Endodermal cell (in vitro differentiated cells): ENCODE data around the gene MIPEP. TPM values are rescaled to one million over a fixed set of nuclear protein-coding genes. Genes with fewer than 3 reads are reported as not detected.

ENCODE experiments used
- DNase-seq: peaks from one replicate; pipeline ENCODE4 v3.0.0-alpha.2; 2017
- H3K27ac ChIP-seq: 2 replicates; pipeline ENCODE4 v1.5.1; 2013; ENCODE audit warnings: mild to moderate bottlenecking, low read depth, low read length, moderate library complexity
- H3K27me3 ChIP-seq: 2 replicates; pipeline ENCODE4 v1.6.1; 2013; ENCODE audit warnings: mild to moderate bottlenecking, low read length, moderate library complexity; ENCODE audit not compliant: insufficient read depth, control insufficient read depth, poor library complexity, severe bottlenecking
- H3K36me3 ChIP-seq: 2 replicates; pipeline ENCODE4 v1.7.0; 2013; ENCODE audit warnings: mild to moderate bottlenecking, low read length, moderate library complexity; ENCODE audit not compliant: control insufficient read depth, insufficient read depth
- H3K4me1 ChIP-seq: one replicate; pipeline ENCODE4 v1.7.0; 2013; ENCODE audit warnings: low read length; ENCODE audit not compliant: control insufficient read depth, insufficient read depth
- H3K4me3 ChIP-seq: 2 replicates; pipeline ENCODE4 v1.5.1; 2013; ENCODE audit warnings: mild to moderate bottlenecking, low read length, moderate library complexity
- H3K9ac ChIP-seq: 2 replicates; pipeline ENCODE4 v1.6.1; 2013; ENCODE audit warnings: mild to moderate bottlenecking, low read length, moderate library complexity; ENCODE audit not compliant: poor library complexity, severe bottlenecking; ENCODE audit errors: extremely low read depth
- H3K9me3 ChIP-seq: 2 replicates; pipeline ENCODE4 v1.6.1; 2013; ENCODE audit warnings: mild to moderate bottlenecking, low read length, moderate library complexity; ENCODE audit not compliant: control insufficient read depth
- H3K27ac Mint-ChIP-seq: 2 replicates; pipeline ENCODE4 v1.8.0; 2020; ENCODE audit warnings: mixed read lengths
- H3K27me3 Mint-ChIP-seq: 2 replicates; pipeline ENCODE4 v1.8.0; 2021; ENCODE audit warnings: mild to moderate bottlenecking, mixed read lengths; ENCODE audit not compliant: insufficient read depth
- H3K36me3 Mint-ChIP-seq: 2 replicates; pipeline ENCODE4 v1.8.0; 2020; ENCODE audit warnings: low read depth, mixed read lengths
- H3K4me1 Mint-ChIP-seq: 2 replicates; pipeline ENCODE4 v1.8.0; 2020; ENCODE audit warnings: mixed read lengths
- H3K4me3 Mint-ChIP-seq: 2 replicates; pipeline ENCODE4 v1.8.0; 2020; ENCODE audit warnings: mild to moderate bottlenecking, moderate library complexity, mixed read lengths
- H3K9me3 Mint-ChIP-seq: 2 replicates; pipeline ENCODE4 v1.8.0; 2020; ENCODE audit warnings: mild to moderate bottlenecking, mixed read lengths
- CTCF ChIP-seq: fragments of 200-600 bp; sonication (generic); conservative IDR thresholded peaks from 2 replicates; pipeline ENCODE4 v1.5.0; 2021; ENCODE audit warnings: antibody characterized with exemption, mild to moderate bottlenecking
- WGBS, 2 experiments: methylation state at CpG; one replicate each; pipeline versions ENCODE4 v1.1.5 to v1.1.7; 2013; ENCODE audit warnings: missing lambda C conversion rate in 2 of 2, mixed read lengths in 1 of 2; ENCODE audit not compliant: insufficient coverage in 1 of 2, insufficient read length in 1 of 2; 5-methylcytosine and 5-hydroxymethylcytosine counted together
- total RNA-seq, 2 donors: library from RNA; stranded (reverse); fragmentation: NEBNext Ultra II Directional in 1 of 2; extraction: Animal tissue kit (Norgen Biotek cat#: 25700) in 1 of 2; gene quantifications; 2 replicates in 1 of 2; 3 replicates in 1 of 2; pipeline ENCODE4 v1.2.1, GENCODE V29; 2021

The MIPEP gene
- total RNA-seq, 2 donors from 2014 or later, result 23.1 to 23.9 TPM

- peak; percentile 56 for DNase-seq
- no peak overlapping the region for H3K27ac Mint-ChIP-seq
- Histone ChIP-seq H3K36me3 (no peaks in the 10 kb centered on the region), H3K27ac (no peak overlapping the region), H3K4me1 (no peaks in the 10 kb centered on the region), H3K27me3 (no peaks in the 10 kb centered on the region), H3K9me3 (no peaks in the 10 kb centered on the region), H3K9ac (no peak overlapping the region), H3K4me3 (no peak overlapping the region)
- no peaks in the 10 kb centered on the region for H3K4me1 Mint-ChIP-seq
- H3K4me3 Mint-ChIP-seq, result no peak overlapping the region
- H3K27me3 Mint-ChIP-seq, result no peaks in the 10 kb centered on the region
- 74 to 79% methylated on average over 4 to 7 of the region's 7 CpGs for WGBS, 2 experiments
- H3K9me3 Mint-ChIP-seq, result no peaks in the 10 kb centered on the region
- H3K36me3 Mint-ChIP-seq, result peaks cover 5% of the 10 kb centered on the region
- TF ChIP-seq CTCF, result no peak
These were observed 164.8 kb downstream of the MIPEP start for GRCh38 chr13:23724196-23724970.

- no peak for TF ChIP-seq CTCF
- Histone ChIP-seq H3K27ac (no peak overlapping the region), H3K9ac (no peak overlapping the region), H3K4me1 (no peaks in the 10 kb centered on the region), H3K36me3 (no peaks in the 10 kb centered on the region), H3K27me3 (no peaks in the 10 kb centered on the region), H3K4me3 (no peak overlapping the region), H3K9me3 (no peaks in the 10 kb centered on the region)
- DNase-seq, result no peak
- no peak overlapping the region for H3K27ac Mint-ChIP-seq
- no peaks in the 10 kb centered on the region for H3K27me3 Mint-ChIP-seq
- no peaks in the 10 kb centered on the region for H3K4me1 Mint-ChIP-seq
- H3K4me3 Mint-ChIP-seq, result no peak overlapping the region
- H3K36me3 Mint-ChIP-seq, result no peaks in the 10 kb centered on the region
- no peaks in the 10 kb centered on the region for H3K9me3 Mint-ChIP-seq
- WGBS, 2 experiments, result 81 to 100% methylated on average over 1 of the region's 1 CpG
These were observed 165.7 kb downstream of the MIPEP start for GRCh38 chr13:23723471-23723870.

- Histone ChIP-seq H3K4me3 (no peak overlapping the region), H3K4me1 (no peaks in the 10 kb centered on the region), H3K27me3 (no peaks in the 10 kb centered on the region), H3K36me3 (no peaks in the 10 kb centered on the region), H3K9ac (no peak overlapping the region), H3K9me3 (no peaks in the 10 kb centered on the region), H3K27ac (peak overlapping the region; percentile 12)
- no peak for TF ChIP-seq CTCF
- H3K36me3 Mint-ChIP-seq, result no peaks in the 10 kb centered on the region
- no peaks in the 10 kb centered on the region for H3K4me1 Mint-ChIP-seq
- H3K27ac Mint-ChIP-seq, result no peak overlapping the region
- DNase-seq, result no peak
- no peak overlapping the region for H3K4me3 Mint-ChIP-seq
- H3K27me3 Mint-ChIP-seq, result no peaks in the 10 kb centered on the region
- H3K9me3 Mint-ChIP-seq, result no peaks in the 10 kb centered on the region
- 93 to 100% methylated on average over 4 to 6 of the region's 6 CpGs for whole genome bisulfite sequencing, 2 experiments
These were observed 166.3 kb downstream of the MIPEP start for GRCh38 chr13:23722726-23723453.
